ENCODE data around the gene RIMBP3C.
A peak's percentile ranks its signal among the peaks of the same experiment; 100 is the strongest.
"Not testable (repeated sequence)": the region's sequence is repeated elsewhere in the genome, so short reads cannot be mapped to it uniquely, and the experiment has no call there.

RIMBP3C gene

GRCh38 chr22:21571679-21572078, 20.4 kb upstream of the RIMBP3C start:
- no peak for DNase-seq

DNA sequence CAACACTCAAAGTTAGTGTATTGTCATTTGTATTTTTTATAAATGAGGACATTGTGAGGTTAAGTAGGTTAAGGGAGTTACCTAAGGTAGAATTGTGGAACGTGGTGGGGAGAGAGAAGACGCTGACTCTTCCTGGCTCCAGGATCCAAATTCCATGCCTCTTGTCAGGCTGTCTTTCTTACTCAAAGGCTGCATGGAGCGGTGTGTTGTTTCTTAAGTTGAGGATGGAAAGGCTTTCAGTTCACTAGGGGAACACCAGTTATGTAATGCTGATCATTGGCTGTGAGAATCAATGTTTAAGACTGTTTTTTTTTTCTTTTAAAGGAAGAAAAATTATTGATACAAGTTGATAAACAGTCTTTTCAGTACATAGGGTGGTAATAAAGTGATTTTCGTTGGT, 19.1 kb upstream of the RIMBP3C start:
- no peak for DNase-seq

- DNase-seq = no peak
Observed at GRCh38 chr22:21569459-21570170, 18.4 kb upstream of the RIMBP3C start.

GRCh38 chr22:21569076-21569427, 17.8 kb upstream of the RIMBP3C start:
- DNase-seq = not testable (repeated sequence)

GRCh38 chr22:21568347-21569075, 17.2 kb upstream of the RIMBP3C start:
- DNase-seq = peak; percentile 1

DNA sequence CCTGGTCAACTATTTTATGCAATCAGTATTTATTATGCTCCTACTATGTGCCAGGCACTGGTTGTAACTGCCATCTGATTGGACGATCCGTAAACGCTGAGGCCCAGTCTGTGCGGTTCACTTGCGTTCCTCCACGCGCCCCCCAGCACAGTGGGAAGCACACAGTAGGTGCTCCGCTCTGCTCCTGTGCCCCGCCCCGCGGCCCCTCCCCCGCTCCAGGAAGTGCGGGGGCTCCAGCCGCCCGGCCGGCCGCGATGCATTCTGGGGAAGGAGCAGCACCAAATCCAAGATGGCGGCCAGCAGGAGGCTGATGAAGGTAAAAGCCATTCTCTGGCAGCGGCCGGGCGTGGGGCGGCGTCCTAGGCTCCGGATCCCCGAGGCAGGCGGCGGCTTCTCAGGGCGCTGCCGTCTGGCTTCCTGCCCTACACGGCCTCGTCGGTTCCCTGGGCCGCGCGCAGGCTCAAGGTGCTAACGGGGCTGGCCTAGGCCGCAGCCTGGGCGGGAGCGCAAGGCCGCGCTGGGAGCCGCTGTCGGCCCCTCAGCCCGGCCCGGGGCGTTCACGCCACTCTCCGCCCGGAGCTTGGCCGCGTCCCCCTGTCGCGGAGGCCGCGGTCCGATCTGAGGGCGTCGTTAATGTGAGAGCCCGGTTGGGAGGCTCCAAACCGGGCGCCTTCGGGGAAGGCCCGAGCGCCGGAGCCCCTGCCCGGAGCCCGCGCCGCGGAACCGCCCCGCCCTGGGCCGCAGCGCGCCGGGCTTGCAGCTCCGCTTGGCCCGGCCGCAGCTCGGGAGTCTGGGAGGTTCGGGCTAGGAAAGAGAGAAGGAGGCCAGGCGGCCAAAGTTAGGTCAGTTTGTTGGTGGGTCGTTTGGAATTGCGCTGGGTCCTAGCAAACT, 16.4 kb upstream of the RIMBP3C start, which contains the start of gene UBE2L3:
Gene UBE2L3, plus strand, starts transcription at position 259 of the 891 bp plus-strand sequence. Its CDS starts 31 bp downstream, at position 290.
- DNase-seq = peak; percentile 22

- DNase-seq = no peak
Observed at GRCh38 chr22:21564411-21564810, 13.2 kb upstream of the RIMBP3C start.

DNA sequence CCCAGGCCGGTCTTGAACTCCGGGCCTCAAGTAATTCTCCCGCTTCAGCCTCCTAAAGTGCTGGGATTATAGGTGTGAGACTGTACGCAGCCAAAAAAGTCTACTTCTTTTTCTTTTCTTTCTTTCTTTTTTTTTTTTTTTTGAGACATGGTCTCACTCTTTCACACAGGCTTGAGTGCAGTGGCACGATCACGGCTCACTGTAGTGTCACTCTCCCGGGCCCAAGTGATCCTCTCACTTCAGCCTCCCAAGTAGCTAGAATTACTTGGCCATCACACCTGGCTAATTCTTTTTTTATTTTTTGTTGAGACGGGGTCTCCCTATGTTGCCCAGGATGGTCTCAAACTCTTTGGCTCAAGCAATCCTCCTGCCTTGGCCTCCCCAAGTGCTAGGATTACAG, 12.7 kb upstream of the RIMBP3C start:
- DNase-seq = no peak

DNA sequence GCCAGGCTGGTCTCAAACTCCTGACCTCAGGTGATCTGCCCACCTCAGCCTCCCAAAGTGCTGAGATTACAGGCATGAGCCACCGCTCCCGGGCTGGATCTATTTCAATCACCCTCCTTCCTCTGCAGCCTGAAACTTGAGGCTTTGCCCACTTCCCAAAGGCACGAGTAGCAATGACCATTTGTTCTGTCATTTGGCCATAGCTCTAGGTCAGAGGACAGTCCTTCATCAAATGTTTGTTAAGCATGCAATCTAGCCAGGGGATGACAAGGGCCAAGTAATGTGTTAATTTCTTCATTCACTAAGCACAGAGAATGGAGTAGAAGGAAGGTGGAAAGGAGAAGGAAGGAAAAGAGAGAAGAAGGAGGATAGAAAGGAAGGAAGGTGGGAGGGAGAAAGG, 9.4 kb upstream of the RIMBP3C start:
- DNase-seq = not testable (repeated sequence)

DNA sequence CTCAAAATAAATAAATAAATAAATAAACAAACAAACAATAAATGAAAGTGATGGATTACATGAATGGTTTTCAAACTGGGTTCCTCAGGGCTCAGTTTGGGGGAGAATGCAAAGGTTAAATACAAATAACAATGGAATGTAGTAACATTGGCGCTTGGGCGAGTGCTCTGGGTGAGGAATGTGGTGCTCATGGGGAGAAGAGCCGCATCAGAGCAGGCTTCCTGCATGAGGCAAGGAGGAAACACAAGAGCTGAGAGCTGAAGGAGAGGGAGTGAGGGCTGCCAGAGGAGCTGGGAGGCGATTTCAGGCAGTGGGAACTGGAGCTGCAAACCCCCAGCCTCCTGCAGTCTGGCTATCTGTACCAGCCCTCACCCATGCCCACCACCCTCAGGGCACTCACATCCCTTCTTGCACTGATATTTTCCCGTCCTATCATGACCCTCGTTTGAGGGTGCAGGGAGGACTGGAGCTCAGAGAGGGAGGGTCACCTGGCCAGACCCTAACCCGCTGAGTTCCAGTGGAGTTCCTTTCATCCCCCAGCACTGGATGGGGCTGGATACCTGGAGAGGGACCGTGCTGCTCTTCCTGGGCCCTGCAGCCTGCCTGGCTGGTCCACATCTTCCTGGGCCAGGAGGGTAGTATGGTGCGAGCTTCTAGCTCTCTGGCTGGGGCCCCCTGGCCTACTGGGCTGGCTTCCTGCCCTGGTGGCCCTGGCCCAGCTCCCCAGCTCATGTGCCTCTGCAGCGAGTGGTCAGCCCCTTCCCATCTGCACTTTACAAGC, 8.3 kb upstream of the RIMBP3C start:
- DNase-seq = not testable (repeated sequence)

- DNase-seq = not testable (repeated sequence)
Observed at GRCh38 chr22:21550678-21551047, 598 bp downstream of the RIMBP3C start.

GRCh38 chr22:21550008-21550677, 1.1 kb downstream of the RIMBP3C start:
- not testable (repeated sequence) for DNase-seq

DNA sequence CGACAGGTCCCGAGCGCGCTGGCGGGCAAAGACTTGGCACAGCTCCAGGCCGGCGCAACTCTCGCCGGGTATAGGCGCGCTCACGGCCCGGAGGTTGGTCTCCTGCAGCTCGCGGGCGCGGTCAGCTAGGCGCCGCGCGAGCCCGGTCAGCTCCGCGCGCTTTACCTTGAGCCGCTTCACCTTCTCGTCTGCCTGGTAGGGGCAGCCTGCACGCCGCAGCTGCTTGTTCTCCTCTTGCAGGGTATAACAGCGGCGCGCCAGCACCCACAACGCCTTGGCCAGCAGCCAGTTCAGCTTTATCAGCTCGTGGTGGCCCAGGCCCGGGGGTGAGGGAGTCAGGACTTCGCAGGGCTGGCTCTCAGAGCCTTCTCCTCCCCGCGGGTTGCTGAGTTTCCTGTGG, 1.7 kb downstream of the RIMBP3C start:
- not testable (repeated sequence) for DNase-seq

DNA sequence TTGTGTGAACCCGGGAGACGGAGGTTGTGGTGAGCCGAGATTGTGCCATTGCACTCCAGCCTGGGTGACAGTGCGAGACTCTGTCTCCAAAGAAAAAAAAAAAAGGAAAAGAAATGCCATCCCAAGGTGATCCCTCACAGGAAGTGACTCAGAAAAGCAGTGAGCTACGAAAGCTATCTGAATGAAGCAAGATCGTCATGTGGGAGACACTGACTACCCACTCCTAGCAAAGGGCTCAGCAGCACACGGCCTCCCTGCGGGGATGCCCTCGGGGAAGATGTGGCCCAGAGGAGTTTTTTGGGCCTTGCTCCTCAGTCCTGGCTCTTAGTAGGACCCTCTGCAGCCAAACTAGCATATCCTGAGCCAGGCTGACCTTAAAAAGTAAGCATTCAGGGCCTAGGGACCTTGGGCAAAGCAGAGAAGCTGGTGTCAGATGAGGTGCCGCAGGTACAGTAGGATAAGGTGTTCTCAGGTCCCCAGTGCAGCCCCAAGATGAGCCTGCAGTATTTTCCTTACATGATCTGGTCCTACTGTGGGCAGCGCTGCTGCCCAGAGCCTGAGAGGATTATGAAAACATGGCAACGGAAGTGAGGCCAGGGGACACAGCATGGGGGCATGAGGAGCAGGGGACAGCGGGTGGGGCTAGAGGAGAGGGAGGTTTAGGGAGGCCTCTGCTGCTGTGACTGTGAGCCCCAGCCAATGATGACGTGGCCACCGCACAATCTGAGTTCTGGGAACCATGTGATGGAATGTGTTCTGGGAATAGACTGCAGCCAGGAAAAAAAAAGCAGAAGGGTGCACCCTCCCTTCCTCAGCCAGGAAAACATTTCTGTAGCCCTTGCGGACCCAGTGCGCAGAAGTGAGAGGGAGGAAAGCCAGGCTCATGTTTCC, 6.6 kb downstream of the RIMBP3C start:
- not testable (repeated sequence) for DNase-seq

DNA sequence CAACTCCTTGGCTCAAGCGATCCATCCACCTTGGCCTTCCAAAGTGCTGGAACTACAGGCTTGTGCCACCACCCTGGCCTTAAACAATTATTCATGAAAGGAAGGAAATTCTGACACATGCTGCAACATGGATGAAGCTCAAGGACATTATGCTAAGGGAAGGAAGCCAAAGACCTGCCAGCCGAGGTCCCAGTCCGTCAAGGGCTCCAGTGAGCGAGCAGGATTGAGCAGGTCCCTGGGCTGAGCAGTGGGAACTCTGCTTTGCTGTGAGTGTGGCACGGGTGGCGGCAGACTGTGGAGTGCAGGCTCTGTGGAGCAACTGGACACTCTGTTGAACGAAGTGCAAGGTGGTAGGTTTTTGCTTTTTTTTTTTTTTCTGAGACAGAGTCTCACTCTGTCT, 11.4 kb downstream of the RIMBP3C start:
- DNase-seq = not testable (repeated sequence)

DNA sequence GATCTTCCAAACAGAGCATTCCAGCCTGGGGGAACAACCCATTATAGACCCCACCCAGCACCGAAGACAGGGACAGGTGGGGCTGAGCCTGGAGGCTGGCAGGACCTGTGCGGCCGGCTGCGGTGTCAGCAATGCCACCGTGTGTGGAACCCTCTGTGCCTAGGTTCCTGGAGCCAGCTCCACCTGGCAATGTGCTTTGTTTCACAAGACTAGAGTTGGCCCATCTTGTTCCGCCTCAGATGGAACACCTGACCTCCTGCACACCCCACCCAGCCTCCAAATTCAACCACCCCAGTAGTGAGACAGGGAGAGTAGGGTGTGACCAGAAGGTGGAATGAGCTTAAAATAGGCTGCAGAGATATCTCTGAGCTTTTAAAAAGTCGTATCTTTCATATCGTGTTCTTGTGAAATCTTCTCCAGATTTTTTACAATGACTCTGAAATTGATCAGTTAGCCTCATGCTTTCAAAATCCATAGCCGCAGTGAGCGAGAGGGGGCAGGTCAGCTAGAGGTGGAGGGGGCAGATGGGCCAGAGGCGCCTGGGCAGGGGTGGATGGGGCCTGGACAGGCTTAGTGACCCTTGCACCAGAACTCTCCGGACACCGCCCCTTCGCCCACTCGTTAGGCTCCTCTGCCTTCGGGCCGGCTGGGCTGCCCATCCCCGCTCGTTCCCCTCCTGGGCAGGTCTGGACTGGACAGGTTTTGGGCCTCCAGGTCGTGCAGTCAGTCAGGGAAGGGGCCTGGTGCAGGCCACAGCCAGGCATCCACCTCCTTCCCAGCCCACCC, 18.2 kb downstream of the RIMBP3C start:
- not testable (repeated sequence) for DNase-seq

- DNase-seq = not testable (repeated sequence)
Observed at GRCh38 chr22:21531525-21531924, 19.7 kb downstream of the RIMBP3C start.

DNA sequence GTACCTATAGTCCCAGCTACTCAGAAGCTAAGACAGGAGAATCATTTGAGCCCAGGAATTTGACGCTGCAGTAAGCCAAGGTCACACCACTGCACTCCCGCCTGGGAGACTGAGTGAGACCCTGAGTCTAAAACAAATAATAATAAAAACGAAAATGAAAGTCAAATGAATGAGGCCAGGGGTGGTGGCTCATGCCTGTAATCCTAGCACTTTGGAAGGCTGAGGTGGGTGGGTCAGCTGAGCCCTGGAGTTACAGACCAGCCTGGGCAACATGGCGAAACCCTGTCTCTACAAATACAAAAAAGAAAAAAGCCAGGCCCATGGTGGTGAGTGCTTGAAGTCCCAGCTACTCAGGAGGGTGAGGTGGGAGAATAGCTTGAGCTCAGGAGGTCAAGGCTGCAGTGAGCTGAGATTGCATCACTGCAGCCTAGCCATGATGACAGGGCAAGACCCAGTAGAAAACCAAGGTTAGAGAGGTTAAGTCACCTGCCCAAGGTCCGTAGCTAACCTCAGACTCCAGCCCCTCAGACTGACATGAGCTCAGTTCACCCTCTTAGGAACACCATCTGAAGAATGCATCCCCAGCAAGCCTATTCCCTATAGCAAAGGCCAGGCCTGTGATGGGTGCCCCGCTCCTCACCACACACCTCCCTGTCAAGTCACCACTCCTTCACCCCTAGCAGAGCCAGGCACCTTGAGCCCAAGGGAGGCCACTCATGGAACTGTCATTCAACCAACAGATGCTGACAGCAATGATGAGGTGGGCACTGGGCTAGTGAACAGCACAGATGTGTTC, 24.4 kb downstream of the RIMBP3C start:
- DNase-seq = not testable (repeated sequence)

All from DMS79 treated with DMSO at 0.1 percent for 48 hours (cell line).